ENCODE results near the gene TRIB2.

Gene TRIB2

DNA sequence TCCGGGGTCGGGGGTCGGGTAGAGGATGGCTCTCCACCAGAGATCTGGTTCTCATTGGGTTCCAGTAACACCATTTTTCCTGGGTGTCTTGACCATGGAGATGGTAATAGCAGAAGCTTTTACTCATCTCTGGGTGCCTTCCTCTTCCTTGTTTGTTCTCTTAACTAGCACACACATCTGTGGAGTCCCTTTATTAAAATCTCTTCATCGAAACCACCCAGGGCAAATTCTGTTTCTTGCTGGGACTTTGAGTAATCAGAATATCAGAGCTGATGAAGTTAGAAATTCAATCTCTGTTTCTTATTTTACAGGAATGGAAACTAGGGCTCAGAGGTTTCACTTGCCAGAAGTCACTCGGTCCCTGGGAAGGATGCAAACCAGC, 15.0 kb upstream of the TRIB2 start:
- DNase-seq: no peak

DNA sequence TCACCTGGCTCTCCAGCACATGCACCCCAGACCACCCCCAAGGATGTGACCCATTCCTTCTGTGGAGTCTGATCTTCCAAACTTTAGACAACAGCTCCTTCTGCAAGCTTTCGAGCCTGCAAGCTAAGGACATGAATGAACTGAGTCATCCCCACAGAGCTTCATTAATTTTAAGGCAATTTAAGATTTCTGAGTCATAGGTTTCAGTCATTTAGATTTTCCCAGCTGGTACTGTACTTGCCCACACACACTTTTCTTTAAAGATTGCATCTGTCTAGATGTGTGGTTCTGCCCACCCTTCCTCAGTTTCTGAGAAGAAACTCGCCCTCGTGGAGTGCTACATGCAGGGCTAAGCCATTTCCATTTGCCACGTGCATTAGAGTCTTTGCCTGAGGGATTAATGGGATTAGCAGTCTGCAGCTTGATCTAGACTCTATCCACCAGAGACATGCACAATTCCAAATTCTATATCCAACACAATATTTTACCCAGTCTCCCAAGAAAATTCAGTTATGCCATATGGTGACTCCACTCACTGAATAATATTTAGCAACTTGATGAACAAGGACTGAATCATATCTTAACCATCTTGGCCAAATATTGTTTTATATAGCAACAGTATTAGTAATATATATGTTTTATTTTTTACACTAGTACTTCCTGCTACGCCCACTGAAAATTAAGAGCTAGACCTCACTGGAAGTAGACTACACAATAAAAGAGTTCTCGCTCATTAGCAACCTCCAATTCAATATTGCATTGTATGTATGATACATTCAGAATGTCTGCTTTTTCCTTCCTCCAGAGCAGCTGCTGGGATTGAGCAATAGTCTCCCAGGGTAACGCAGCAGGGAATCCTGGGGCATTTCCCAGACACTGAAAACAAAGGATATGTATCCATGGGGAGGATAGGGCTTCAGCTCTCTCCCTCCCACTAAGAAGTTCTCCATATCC, 14.3 kb upstream of the TRIB2 start:
- DNase-seq: no peak

DNA sequence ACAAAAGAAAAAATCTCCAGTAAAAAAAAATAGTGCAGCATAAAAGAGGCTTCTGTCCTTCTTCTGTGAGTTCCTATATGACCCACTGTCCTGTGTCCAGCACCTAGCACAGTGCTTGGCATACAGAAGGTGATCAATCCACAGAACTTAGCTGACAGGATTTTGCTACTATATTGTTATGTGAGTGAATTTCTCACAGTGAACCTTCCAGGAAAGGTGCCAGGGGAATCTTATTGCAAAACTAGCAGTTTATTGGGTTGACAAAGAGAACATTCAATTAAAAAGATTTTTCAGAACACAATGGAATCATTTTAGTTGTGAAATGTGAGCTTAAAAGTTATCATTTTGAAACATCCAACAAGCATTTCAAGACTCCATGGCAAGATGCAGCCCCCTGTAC, 12.4 kb upstream of the TRIB2 start:
- no peak for DNase-seq

DNA sequence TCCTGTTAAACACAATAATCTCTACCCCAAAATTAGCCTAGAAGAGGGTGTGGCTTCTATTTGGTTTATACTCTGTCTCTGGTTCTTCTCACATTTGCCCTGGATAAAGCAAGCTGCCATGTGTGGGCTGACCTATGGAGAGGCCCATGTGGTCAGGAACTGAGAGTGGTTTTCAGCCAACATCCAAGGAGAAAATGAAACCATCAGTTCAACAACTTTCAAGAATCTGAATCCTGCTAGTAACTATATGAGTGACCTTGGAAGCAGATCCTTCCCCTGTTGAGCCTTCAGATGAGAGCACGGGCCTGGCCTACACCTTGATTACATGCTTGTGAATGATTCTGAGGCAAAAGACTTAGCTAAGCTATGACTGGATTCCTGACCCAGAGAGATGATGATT, 11.5 kb upstream of the TRIB2 start:
- no peak for DNase-seq

DNA sequence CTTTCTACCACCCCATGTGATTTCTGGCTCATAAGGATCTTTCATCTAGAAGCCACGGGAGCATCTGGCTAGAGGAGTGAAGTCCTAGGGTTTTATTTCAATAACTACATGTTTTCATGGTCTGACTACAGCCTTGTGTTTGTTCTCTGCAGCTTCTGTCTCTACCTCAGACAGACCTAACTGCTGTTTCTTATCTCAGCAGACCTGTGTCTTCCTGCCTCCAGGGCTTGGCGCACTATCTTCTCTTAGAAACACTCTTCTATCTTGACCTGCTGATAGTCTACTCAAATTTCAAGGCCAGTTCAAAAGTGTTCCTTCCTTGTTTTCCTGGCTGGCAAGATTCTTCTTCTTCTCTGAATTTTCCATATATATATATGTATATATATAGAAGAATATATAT, 11.0 kb upstream of the TRIB2 start:
- DNase-seq: no peak

DNA sequence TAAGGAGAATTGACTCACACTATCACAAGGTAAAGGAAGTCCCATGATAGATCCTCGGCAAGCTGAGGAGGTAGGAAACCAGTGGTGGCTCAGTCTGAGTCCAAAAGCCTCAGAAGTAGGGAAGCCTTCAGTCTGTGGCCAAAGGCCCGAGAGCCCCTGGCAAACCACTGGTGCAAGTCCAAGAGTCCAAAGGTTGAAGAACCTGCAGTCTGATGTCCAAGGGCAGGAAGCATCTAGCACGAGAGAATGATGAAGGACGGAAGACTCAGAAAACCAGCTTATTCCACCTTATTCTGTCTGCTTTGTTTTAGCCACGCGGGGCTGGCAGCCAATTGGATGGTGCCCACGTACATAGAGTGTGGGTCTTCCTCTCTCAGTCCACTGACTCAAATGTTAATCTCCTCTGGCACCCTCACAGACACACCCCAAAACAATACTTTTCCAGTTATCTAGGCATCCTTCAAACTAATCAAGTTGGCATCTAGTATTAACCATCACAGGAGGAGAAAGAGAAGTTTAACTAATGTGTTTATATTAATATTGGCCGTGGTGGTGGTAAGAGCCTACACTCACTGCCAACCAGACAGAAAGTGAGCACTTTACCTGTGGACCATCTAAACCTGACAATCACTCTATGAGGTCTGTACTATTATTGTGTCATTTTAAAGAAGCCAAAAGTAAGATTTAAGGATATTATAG, 8.1 kb upstream of the TRIB2 start:
- DNase-seq: no peak

DNA sequence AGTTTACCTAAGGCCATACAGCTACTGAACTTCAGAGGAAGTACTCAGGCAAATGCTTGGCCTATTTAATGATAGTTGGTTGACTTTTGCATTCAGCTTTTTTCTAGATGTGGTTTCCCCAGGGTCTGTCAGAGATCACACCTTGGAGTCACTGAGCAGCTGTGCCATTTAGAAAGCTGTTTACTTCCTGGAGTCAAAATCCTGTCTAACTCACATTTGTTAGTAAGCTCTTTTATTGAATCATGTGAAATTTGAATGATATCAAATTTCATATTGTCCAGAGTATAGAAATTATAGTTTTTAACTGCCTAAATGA, 7.6 kb upstream of the TRIB2 start:
- DNase-seq: no peak

DNA sequence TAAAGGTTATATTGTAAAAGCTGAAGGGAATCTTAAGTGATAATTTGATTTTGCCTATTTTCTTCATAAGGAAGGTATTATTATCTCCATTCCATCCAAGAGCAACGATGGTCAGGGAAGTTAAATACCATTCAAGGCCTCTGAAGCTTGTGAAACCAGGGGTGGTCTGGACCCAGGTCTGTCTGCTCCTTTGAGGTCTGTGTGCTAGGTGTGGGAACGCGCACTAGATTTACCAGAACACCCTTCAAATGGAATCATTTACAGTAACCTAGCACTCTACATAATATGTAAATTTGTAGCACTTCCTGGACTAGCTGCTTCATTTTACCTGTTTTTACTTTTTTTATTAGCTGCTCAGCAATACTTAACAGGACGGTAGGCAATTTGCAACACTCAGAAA, 6.4 kb upstream of the TRIB2 start:
- DNase-seq: no peak

DNA sequence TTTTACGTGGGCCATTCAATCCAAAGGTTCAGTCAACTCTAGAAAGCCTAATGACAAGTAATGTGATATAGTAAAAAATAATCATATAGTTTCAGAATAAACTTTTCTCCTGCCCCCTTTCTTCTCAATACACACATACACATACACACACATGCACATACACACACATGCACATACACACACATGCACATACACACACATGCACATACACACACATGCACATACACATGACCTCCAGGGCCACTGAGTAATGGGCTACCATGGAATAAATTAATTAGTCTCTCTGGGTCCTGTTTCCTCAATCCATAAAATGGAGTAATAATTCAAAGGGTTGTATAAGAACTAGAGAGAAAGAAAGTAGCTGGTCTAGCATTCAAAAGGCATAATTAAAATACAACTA, 5.4 kb upstream of the TRIB2 start:
- no peak for DNase-seq

DNA sequence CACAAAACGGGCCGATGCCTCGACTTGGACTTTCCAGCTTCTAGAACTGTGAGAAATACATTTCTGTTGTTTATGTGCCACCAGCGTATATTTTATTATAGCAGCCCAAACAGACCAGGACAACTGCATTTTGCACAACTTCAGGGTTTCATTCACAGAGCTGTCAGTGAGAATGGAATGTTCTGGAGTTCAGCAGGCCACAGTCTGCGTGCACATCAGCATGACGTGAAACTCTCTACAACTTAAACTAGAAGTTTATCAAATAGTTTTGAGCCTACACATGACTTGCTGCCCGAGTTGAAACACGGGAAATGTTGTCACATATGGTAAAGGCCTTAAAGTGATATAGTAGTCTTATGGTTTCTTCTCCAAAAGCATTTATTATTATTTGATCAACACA, 3.9 kb upstream of the TRIB2 start:
- no peak for DNase-seq

DNA sequence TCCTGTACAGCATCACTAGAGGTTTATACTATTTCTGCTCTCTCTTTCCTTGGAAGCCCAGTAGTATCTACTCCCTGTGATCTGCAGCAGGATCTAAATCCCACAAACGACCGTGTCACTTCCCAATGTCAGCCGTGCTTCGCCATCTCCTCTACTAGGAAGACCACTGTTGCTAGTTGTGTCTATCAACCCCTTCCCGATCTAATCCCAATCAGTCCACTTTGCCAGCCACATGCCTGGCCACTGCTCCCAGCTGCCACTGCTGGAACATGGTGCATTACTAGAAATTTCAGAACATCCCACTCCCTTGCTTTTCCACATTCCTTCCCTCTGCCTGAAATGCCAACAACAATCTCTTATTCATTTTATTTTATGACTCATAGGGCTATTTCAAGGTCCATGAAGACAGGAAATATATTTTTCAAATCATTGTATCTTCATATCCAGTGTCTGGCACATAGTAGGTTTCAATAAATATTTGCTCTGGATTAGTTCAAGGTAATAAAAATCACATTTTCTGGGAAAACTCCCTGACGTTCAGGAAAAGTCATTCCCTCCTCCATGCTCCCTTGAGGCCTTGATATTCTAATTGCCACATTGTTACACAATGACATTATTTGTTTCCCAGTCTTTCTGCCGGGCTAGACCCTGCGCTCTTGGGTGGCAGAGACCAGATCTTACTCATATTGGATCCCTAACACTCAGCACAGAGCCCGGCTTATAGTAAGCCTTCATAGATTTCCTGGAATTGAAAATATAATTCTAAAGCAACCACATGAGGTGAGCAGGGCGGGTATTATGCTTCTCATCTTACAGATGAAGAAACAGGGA, 2.1 kb upstream of the TRIB2 start:
- DNase-seq: no peak

DNA sequence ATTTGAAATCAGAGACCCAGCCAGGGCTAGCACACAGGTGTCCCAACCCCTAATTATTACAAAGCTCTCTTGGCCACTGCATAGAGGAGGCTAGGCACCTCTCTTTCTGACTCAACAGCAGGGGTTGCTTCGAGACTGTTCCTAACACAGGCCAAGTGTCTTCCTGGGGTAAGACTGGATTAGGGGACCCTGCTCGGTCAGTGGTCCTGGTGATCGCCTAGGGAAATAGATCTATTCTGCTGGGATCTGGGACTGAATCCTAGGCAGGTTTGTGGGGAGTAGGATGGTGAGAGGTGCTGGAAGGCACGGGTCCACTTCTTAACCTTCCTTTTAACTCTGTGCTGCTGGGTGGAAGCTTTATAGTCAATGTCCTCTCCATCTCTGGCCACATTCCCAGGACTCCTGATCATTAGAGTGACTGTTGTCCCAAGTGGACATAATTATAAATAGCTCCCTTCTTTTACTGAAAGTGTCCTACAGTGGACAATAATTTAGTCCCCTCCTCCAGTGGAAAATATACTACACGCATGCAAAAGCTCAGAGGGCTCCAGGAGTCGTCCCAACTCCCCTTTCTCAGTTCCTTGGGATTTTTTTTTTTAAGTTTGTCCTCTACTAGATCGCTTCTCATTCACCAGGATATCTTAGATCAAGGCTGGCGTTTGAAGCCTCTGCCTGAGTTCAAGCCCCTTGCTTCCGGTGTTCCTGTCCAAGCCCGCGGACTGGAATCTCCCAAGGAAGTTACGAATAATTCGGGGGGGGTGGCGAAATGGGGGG, 1.3 kb upstream of the TRIB2 start:
- DNase-seq: no peak

DNA sequence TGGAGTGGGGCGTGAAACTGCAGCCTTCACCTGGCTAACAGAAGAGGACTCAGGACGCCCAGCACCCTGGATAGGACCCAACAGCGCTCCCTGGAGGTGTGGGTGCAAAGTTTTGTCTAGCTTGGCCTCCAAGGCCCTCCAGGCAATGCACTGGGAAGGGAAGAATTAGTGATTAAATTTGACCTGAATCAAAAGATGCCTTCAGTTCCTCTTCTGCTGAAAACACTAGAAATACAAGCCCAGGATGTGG, 779 bp upstream of the TRIB2 start:
- peak; percentile 72 for DNase-seq

DNA sequence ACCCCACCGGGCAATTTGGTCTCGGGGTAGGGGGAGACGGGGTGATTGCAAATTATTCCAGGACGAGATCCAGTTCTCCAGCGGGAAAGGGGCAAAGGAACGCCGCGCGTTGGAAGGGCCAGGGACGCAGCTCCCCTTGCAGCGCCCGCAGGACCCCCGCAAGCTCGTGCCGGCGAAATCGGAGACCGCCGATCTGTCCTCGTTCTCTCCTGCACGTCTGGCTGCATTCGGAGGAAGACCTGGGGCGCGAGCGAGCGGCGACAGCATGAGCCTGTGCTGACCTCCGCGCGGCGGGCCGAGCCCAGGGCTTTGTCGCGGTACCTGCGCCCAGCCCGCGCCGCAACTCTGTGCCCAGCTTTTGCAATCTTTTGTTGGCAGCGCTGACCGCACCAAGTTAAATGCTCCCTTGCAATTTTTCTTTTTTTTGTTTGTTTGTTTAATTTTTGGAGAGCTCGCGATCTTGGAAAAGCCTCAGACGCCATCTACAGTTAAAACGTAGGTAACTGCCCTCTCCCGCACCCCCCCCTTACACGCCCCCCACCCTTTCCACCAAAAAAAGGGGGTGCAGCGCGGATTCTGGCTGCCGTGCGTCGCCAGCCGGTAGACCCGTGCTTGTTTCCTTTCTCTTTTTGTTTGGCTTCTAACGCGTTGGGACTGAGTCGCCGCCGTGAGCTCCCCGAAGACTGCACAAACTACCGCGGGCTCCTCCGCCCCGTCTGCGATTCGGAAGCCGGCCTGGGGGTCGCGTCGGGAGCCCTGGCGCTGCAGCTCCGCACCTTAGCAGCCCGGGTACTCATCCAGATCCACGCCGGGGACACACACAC, 667 bp downstream of the TRIB2 start:
- peak; percentile 31 for DNase-seq

DNA sequence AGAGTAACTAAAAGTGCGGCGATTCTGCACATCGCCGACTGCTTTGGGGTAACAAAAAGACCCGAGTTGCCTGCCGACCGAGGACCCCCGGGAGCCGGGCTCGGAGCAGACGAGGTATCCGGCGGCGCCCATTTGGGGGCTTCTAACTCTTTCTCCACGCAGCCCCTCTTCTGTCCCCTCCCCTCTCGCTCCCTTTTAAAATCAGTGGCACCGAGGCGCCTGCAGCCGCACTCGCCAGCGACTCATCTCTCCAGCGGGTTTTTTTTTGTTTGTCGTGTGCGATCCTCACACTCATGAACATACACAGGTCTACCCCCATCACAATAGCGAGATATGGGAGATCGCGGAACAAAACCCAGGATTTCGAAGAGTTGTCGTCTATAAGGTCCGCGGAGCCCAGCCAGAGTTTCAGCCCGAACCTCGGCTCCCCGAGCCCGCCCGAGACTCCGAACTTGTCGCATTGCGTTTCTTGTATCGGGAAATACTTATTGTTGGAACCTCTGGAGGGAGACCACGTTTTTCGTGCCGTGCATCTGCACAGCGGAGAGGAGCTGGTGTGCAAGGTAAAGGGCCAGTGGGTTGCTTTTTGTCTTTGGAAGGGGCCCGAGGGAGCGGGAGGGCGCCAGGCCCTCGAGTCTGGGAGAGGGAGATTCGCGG, 1.4 kb downstream of the TRIB2 start:
- no peak for DNase-seq

DNA sequence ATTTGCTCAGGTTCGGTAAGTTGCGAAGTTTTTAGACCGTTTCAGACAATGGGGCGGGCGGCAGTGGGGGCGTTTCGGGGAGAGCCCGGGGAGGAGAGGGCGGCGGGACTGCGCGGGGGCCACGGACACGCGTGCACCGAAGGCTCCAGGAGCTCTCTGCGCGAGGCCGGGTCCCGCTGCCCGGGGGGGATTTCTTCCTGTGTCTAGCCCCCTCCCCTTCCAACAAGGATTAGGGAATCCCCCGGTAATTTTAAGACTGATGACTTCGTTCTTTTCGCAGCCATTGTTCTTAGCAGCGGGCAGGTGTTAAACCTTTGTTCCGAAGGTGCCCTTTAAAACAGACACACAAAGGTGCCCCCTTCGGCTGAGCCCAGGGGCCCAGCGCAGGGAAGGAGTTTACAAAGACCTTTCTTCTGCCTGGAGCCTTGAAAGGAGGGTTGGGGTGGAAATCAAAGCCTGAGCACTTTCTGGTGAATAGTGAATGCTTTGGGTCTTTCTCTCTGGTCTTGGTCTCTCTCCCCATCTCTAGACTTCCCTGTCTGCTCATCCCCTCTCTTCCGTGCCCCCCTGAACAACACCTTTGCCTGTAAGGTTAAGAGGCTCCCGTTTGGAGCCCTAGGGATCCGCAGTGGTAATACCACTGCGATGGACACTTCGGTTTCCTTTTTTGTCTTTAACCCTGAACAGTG, 2.1 kb downstream of the TRIB2 start:
- no peak for DNase-seq

DNA sequence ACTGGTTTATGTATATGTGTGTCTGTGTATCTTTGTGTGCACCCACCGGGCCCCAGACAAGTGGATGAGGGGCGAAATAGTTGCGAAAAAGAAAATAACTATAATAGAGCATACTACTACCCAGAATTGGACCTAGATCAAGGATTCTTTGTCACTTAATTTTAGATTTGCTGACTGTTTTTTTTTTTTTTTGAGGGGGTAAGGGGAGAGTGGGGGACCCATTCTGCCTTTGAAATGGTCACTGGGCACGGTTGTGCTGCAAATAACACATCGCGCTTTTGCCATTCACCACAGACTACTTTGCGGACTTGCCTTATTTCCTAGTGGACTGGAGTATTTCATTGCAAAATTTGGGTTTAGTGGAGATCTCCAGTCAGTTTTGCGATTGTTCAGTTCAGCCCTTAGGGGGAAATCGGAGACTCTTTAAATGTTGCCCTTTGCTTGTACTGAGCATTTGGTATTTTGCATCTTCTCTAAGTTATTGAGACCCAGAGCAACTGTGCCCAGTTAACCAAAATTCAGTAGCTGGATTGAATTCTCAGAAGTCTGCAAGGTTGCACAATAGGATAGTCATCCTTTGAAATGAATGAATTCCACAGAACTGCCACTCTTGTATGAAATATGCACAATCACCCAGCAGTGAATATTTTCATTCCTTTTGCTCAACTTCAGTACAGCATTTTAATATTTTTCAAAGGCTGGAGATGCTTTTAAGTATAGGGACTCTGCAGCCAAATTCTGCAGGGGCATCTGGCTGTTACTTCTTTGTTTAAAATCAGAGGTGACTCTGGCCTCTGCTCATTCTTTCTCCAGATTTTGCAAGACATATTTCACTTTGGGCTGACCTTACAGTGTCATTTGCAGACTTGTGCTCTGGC, 2.9 kb downstream of the TRIB2 start:
- DNase-seq: no peak

DNA sequence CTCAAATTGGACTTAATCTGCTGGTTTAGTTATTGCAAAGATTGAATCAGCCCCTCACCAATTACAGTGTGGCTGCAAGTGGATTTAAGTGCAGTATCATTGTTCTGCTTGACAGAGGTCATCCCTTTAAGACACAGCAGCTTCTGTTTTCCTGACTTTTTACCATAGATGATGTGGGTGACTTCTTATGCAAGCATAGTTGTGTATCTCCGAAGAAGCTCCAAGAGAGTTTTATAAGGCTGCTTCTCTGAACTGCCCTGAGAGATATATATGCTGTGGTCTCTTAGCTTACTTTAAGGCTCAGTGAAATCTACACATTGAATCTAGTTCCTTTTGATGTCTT, 3.5 kb downstream of the TRIB2 start:
- DNase-seq: no peak

DNA sequence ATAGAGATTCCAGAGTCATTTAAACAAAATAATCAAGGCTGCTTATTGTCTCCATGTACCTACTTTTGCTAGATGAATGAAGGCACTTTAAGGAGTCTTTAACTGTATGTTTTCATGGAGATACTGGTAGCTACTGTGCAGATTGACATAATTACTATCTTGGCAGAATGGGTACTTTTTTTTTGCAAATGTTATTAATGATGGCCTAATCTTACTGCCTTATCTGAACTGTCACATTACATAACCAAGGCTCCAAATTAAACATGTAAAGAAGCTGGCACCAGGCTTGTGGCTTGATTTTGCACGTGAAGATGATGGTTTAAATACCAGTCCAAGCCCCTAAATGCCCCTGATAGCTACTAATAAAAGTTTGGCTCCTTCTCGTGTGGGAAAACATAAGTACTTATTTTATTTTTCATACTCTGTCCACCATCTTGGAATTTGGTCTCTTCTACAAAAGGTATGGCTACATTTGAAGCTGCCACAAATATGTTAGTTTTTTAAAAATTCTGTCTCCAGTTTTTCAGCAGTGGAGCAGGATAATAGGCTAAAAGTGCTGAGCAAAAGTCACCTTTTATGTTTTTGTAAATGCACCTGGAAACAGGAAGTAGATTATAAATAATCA, 4.1 kb downstream of the TRIB2 start:
- no peak for DNase-seq

Data from activated CD4-positive, alpha-beta T cell treated with anti-CD3 and anti-CD28 coated beads for 1 hour (primary cell).